ENCODE data around the gene WBP1L.
"Not testable (repeated sequence)": the region's sequence is repeated elsewhere in the genome, so short reads cannot be mapped to it uniquely, and the experiment has no call there.

The WBP1L gene

GRCh38 chr10:102729029-102730026, 14.4 kb upstream of the WBP1L start:
- H3K4me1 ChIP-seq (ENCODE audit: insufficient read depth, low read length), result no peaks in the 10 kb centered on the region
- H3K27me3 ChIP-seq (ENCODE audit: insufficient read depth, low read length), result no peaks in the 10 kb centered on the region
- no peaks in the 10 kb centered on the region for H3K9me3 ChIP-seq (ENCODE audit: low read length)
- H2AFZ ChIP-seq (ENCODE audit: low read depth, low read length), result no peak overlapping the region
- peaks cover 70% of the 10 kb centered on the region for H3K36me3 ChIP-seq (ENCODE audit: insufficient read depth, low read length)
- no peak overlapping the region for H3K4me3 ChIP-seq (ENCODE audit: low read length)

GRCh38 chr10:102731222-102731800, 12.4 kb upstream of the WBP1L start:
- no peaks in the 10 kb centered on the region for H3K4me1 ChIP-seq (ENCODE audit: insufficient read depth, low read length)
- H3K36me3 ChIP-seq (ENCODE audit: insufficient read depth, low read length), result peaks cover 72% of the 10 kb centered on the region
- H3K27me3 ChIP-seq (ENCODE audit: insufficient read depth, low read length), result no peaks in the 10 kb centered on the region
- H3K4me3 ChIP-seq (ENCODE audit: low read length), result no peak overlapping the region
- H3K9me3 ChIP-seq (ENCODE audit: low read length), result no peaks in the 10 kb centered on the region
- no peak overlapping the region for H2AFZ ChIP-seq (ENCODE audit: low read depth, low read length)

- Histone ChIP-seq H3K9me3 (ENCODE audit: low read length) (no peaks in the 10 kb centered on the region), H3K27me3 (ENCODE audit: insufficient read depth, low read length) (no peaks in the 10 kb centered on the region), H2AFZ (ENCODE audit: low read depth, low read length) (no peak overlapping the region), H3K4me1 (ENCODE audit: insufficient read depth, low read length) (no peaks in the 10 kb centered on the region), H3K36me3 (ENCODE audit: insufficient read depth, low read length) (peaks cover 66% of the 10 kb centered on the region), H3K4me3 (ENCODE audit: low read length) (no peak overlapping the region)
These were observed 11.1 kb upstream of the WBP1L start for GRCh38 chr10:102732661-102733060.

GRCh38 chr10:102735065-102735562, 8.6 kb upstream of the WBP1L start:
- Histone ChIP-seq H3K36me3 (ENCODE audit: insufficient read depth, low read length) (peaks cover 51% of the 10 kb centered on the region), H3K27me3 (ENCODE audit: insufficient read depth, low read length) (no peaks in the 10 kb centered on the region), H3K9me3 (ENCODE audit: low read length) (no peaks in the 10 kb centered on the region), H3K4me3 (ENCODE audit: low read length) (no peak overlapping the region), H3K4me1 (ENCODE audit: insufficient read depth, low read length) (no peaks in the 10 kb centered on the region), H2AFZ (ENCODE audit: low read depth, low read length) (no peak overlapping the region)

- peaks cover 24% of the 10 kb centered on the region for H3K36me3 ChIP-seq (ENCODE audit: insufficient read depth, low read length)
- H3K4me1 ChIP-seq (ENCODE audit: insufficient read depth, low read length), result no peaks in the 10 kb centered on the region
These were observed 5.0 kb upstream of the WBP1L start for GRCh38 chr10:102738692-102739121.

GRCh38 chr10:102740229-102740628, 3.5 kb upstream of the WBP1L start:
- Histone ChIP-seq H3K36me3 (ENCODE audit: insufficient read depth, low read length) (peaks cover 15% of the 10 kb centered on the region), H3K4me1 (ENCODE audit: insufficient read depth, low read length) (peaks cover 10% of the 10 kb centered on the region), H2AFZ (ENCODE audit: low read depth, low read length) (no peak overlapping the region), H3K27me3 (ENCODE audit: insufficient read depth, low read length) (no peaks in the 10 kb centered on the region), H3K4me3 (ENCODE audit: low read length) (no peak overlapping the region), H3K9me3 (ENCODE audit: low read length) (no peaks in the 10 kb centered on the region)

More at GRCh38 chr10:102738692-102739121, 5.0 kb upstream of the WBP1L start:
- no peak overlapping the region for H2AFZ ChIP-seq (ENCODE audit: low read depth, low read length)
- H3K27me3 ChIP-seq (ENCODE audit: insufficient read depth, low read length), result no peaks in the 10 kb centered on the region
- H3K9me3 ChIP-seq (ENCODE audit: low read length), result no peaks in the 10 kb centered on the region
- H3K4me3 ChIP-seq (ENCODE audit: low read length), result no peak overlapping the region

GRCh38 chr10:102741726-102742237, 2.0 kb upstream of the WBP1L start:
- Histone ChIP-seq H3K27me3 (ENCODE audit: insufficient read depth, low read length) (no peaks in the 10 kb centered on the region), H3K4me3 (ENCODE audit: low read length) (no peak overlapping the region), H3K9me3 (ENCODE audit: low read length) (no peaks in the 10 kb centered on the region), H2AFZ (ENCODE audit: low read depth, low read length) (no peak overlapping the region), H3K4me1 (ENCODE audit: insufficient read depth, low read length) (peaks cover 11% of the 10 kb centered on the region), H3K36me3 (ENCODE audit: insufficient read depth, low read length) (peaks cover 9% of the 10 kb centered on the region)

- not testable (repeated sequence) for H3K36me3 ChIP-seq (ENCODE audit: insufficient read depth, low read length); H3K27me3 ChIP-seq (ENCODE audit: insufficient read depth, low read length); H3K4me3 ChIP-seq (ENCODE audit: low read length); H3K9me3 ChIP-seq (ENCODE audit: low read length); H2AFZ ChIP-seq (ENCODE audit: low read depth, low read length)
- H3K4me1 ChIP-seq (ENCODE audit: insufficient read depth, low read length), result peaks cover 11% of the 10 kb centered on the region
These were observed 1.4 kb upstream of the WBP1L start for GRCh38 chr10:102742313-102742712.

- H2AFZ ChIP-seq (ENCODE audit: low read depth, low read length), result peak overlapping the region; percentile 81
- H3K4me3 ChIP-seq (ENCODE audit: low read length), result peak overlapping the region; percentile 31
These were observed 615 bp upstream of the WBP1L start for GRCh38 chr10:102743078-102743587.

GRCh38 chr10:102744374-102745051, 765 bp downstream of the WBP1L start:
- Histone ChIP-seq H2AFZ (ENCODE audit: low read depth, low read length) (no peak overlapping the region), H3K4me3 (ENCODE audit: low read length) (peak overlapping the region; percentile 81), H3K9me3 (ENCODE audit: low read length) (no peaks in the 10 kb centered on the region), H3K27me3 (ENCODE audit: insufficient read depth, low read length) (no peaks in the 10 kb centered on the region), H3K4me1 (ENCODE audit: insufficient read depth, low read length) (peaks cover 11% of the 10 kb centered on the region), H3K36me3 (ENCODE audit: insufficient read depth, low read length) (no peaks in the 10 kb centered on the region)

More at GRCh38 chr10:102743078-102743587, 615 bp upstream of the WBP1L start:
- peaks cover 11% of the 10 kb centered on the region for H3K4me1 ChIP-seq (ENCODE audit: insufficient read depth, low read length)
- no peaks in the 10 kb centered on the region for H3K36me3 ChIP-seq (ENCODE audit: insufficient read depth, low read length)
- no peaks in the 10 kb centered on the region for H3K9me3 ChIP-seq (ENCODE audit: low read length)
- no peaks in the 10 kb centered on the region for H3K27me3 ChIP-seq (ENCODE audit: insufficient read depth, low read length)

- H3K9me3 ChIP-seq (ENCODE audit: low read length), result no peaks in the 10 kb centered on the region
- H3K27me3 ChIP-seq (ENCODE audit: insufficient read depth, low read length), result no peaks in the 10 kb centered on the region
- H3K4me3 ChIP-seq (ENCODE audit: low read length), result peak overlapping the region; percentile 81
- no peak overlapping the region for H2AFZ ChIP-seq (ENCODE audit: low read depth, low read length)
- H3K4me1 ChIP-seq (ENCODE audit: insufficient read depth, low read length), result peaks cover 11% of the 10 kb centered on the region
- no peaks in the 10 kb centered on the region for H3K36me3 ChIP-seq (ENCODE audit: insufficient read depth, low read length)
These were observed 1.4 kb downstream of the WBP1L start for GRCh38 chr10:102745157-102745556.

GRCh38 chr10:102752266-102752930, 8.7 kb downstream of the WBP1L start:
- Histone ChIP-seq H3K36me3 (ENCODE audit: insufficient read depth, low read length) (no peaks in the 10 kb centered on the region), H3K4me1 (ENCODE audit: insufficient read depth, low read length) (peaks cover 3% of the 10 kb centered on the region), H2AFZ (ENCODE audit: low read depth, low read length) (no peak overlapping the region), H3K4me3 (ENCODE audit: low read length) (no peak overlapping the region), H3K9me3 (ENCODE audit: low read length) (no peaks in the 10 kb centered on the region), H3K27me3 (ENCODE audit: insufficient read depth, low read length) (no peaks in the 10 kb centered on the region)

All from neuron (in vitro differentiated cells).